C4-2B (cell line): ENCODE data around the gene NKAPL.

ENCODE experiments used
- CTCF ChIP-seq: fragments of 450-650 bp; conservative IDR thresholded peaks from 2 replicates; pipeline ENCODE4 v1.5.1; 2017; ENCODE audit warnings: mild to moderate bottlenecking
- ZFX ChIP-seq: fragments of 450-650 bp; IDR thresholded peaks from 2 replicates; pipeline ENCODE4 v1.6.1; 2017

- TF ChIP-seq CTCF (no peak), ZFX (no peak)
Observed at GRCh38 chr6:28225056-28225834, 33.9 kb upstream of the NKAPL start, which contains the start of gene ZSCAN9.
